Stimulated activated naive CD8-positive, alpha-beta T cell treated with anti-CD3 and anti-CD28 coated beads, Interleukin-15, amount 100 ng/mL, for 72 hours (primary cell): Measurements from ENCODE around the gene NMBR.
"Not testable (repeated sequence)": the region's sequence is repeated elsewhere in the genome, so short reads cannot be mapped to it uniquely, and the experiment has no call there.

Experiments
- ATAC-seq: fragments of 150-1000 bp; cut with Tn5 transposase; 2 replicates; pipeline ENCODE4 v1.10.0; 2021; ENCODE audit warnings: mild to moderate bottlenecking, moderate library complexity
- DNase-seq, 2 donors: peaks; one replicate each; pipeline ENCODE4 v3.0.0; 2021 to 2022
- H3K27ac Mint-ChIP-seq, 2 donors: one replicate each; pipeline ENCODE4 v1.8.0; 2022; ENCODE audit warnings: mild to moderate bottlenecking in 2 of 2, mixed read lengths in 2 of 2, moderate library complexity in 2 of 2
- H3K27me3 Mint-ChIP-seq: one replicate; pipeline ENCODE4 v1.8.0; 2022; ENCODE audit warnings: mixed read lengths
- H3K4me1 Mint-ChIP-seq: one replicate; pipeline ENCODE4 v1.8.0; 2022; ENCODE audit warnings: mild to moderate bottlenecking, mixed read lengths
- H3K4me3 Mint-ChIP-seq, 2 donors: one replicate each; pipeline ENCODE4 v1.8.0; 2022; ENCODE audit warnings: mild to moderate bottlenecking in 2 of 2, mixed read lengths in 2 of 2, moderate library complexity in 1 of 2
- H3K9me3 Mint-ChIP-seq, 2 donors: one replicate each; pipeline ENCODE4 v1.8.0; 2022; ENCODE audit warnings: mixed read lengths in 2 of 2

NMBR gene

DNA sequence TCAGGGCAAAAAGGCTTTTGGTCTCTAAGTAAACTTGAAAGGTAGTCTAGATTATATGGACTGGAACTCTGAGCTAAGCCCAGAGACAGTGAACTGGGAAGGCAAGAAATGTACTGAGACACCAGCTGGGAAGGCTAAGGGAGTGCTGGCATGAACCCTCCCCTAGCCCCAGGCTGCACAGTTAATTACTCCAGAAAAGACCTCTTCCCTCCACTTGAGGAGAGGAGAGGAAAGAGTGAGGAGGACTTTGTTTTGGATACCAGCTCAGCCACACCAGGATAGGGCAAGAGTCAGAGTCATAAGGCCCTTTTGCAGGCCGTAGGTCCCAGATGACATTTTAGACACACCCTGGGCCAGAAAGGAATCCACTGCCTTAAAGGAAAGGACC, 98.3 kb downstream of the NMBR start:
- Mint-ChIP-seq H3K4me1 (no peaks in the 10 kb centered on the region), H3K27ac (no peak overlapping the region), H3K4me3 (no peak overlapping the region), H3K9me3 (peaks cover 24 to 31% of the 10 kb centered on the region in 2 donors), H3K27me3 (peaks cover 6% of the 10 kb centered on the region)
- DNase-seq (no peak), ATAC-seq (no peak)

- H3K27ac Mint-ChIP-seq: no peak overlapping the region
- DNase-seq (no peak), ATAC-seq (no peak)
- no peaks in the 10 kb centered on the region for H3K4me1 Mint-ChIP-seq
- H3K9me3 Mint-ChIP-seq: peaks cover 24 to 28% of the 10 kb centered on the region in 2 donors
- H3K27me3 Mint-ChIP-seq: peaks cover 7% of the 10 kb centered on the region
- no peak overlapping the region for H3K4me3 Mint-ChIP-seq
Measured at GRCh38 chr6:142047934-142048592, 98.9 kb downstream of the NMBR start.

DNA sequence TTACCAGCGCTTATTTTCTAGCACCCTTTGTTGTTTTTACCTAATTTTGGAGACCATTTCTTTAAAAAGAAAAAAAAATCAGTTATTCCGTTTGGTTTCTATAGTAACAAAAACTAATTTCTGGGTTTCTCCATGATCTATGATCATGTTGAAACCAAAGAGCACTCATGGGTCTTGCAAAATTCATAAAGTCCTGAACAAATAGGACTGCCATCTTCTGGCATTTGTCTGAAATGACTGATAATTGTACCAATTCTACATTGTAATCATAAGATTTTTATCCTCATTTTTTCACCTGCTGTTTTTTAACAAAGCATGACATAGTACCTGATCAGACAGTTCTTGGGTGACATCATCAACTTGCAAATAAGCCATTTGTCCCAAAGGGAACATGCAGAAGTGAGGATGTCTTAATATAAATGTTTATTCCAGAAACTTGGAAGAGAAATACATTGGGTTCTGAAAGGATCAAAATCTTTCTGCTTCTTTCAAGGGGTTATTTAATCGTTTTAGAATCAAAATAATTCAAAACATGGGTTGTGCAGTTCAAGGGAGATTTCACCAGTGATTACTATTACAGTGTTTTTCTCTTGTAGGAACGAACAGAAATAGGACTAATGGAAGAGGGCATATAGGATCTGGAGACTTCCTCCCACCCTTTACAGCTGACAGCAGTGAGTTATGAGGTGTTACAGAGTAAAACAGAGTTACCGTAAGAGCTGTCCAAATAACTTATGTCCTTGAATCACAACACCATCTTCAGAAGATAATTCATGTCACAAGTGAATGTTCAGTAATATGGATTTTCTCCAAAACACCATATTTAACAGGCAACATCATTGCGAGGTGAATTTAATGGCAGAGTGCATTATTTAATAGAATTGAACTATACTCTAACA, 101.3 kb downstream of the NMBR start:
- Mint-ChIP-seq H3K27ac (peak overlapping the region in 1 of 2 donors; percentile 73), H3K9me3 (peaks cover 11 to 14% of the 10 kb centered on the region in 2 donors), H3K27me3 (peaks cover 11% of the 10 kb centered on the region), H3K4me3 (no peak overlapping the region), H3K4me1 (no peaks in the 10 kb centered on the region)
- no peak for ATAC-seq
- DNase-seq: no peak

GRCh38 chr6:142035890-142036289, 111.0 kb downstream of the NMBR start:
- Mint-ChIP-seq H3K4me3 (no peak overlapping the region), H3K27ac (no peak overlapping the region), H3K9me3 (no peaks in the 10 kb centered on the region), H3K4me1 (no peaks in the 10 kb centered on the region), H3K27me3 (no peaks in the 10 kb centered on the region)
- DNase-seq (no peak), ATAC-seq (peak; percentile 48)

DNA sequence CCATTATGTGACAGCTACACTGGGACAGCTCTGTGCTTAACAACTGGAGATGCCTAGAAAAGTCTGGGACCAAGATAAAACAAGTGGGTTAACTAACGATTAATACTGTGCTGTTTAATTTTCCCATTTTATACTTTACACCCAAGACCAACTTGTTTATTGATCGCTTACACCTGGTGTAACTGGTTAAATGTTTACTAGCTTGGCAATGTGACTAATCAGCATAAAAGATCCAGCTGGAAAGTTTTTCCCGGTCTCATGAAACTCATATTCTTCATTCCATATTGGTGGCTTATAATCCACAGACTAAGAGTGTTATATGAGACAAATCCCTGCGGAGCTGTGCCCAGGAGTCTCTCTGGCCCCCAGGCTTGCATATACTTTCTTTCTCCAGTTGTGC, 115.9 kb downstream of the NMBR start:
- ATAC-seq (no peak), DNase-seq (no peak)
- peaks cover 19 to 28% of the 10 kb centered on the region in 2 donors for H3K9me3 Mint-ChIP-seq
- no peaks in the 10 kb centered on the region for H3K27me3 Mint-ChIP-seq
- no peaks in the 10 kb centered on the region for H3K4me1 Mint-ChIP-seq
- H3K27ac Mint-ChIP-seq: no peak overlapping the region
- no peak overlapping the region for H3K4me3 Mint-ChIP-seq

GRCh38 chr6:142030115-142030619, 116.8 kb downstream of the NMBR start:
- Mint-ChIP-seq H3K27ac (peak overlapping the region in 1 of 2 donors; percentile 93), H3K27me3 (no peaks in the 10 kb centered on the region), H3K4me1 (no peaks in the 10 kb centered on the region), H3K9me3 (peaks cover 21 to 28% of the 10 kb centered on the region in 2 donors), H3K4me3 (peak overlapping the region; percentile 42 to 76)
- ATAC-seq (peak; percentile 56), DNase-seq (peak in 1 of 2 donors; percentile 10)

GRCh38 chr6:142028527-142028926, 118.4 kb downstream of the NMBR start:
- Mint-ChIP-seq H3K4me1 (no peaks in the 10 kb centered on the region), H3K27ac (no peak overlapping the region), H3K9me3 (peaks cover 21 to 28% of the 10 kb centered on the region in 2 donors), H3K27me3 (no peaks in the 10 kb centered on the region), H3K4me3 (no peak overlapping the region)
- DNase-seq (no peak), ATAC-seq (no peak)

- DNase-seq, H3K27ac Mint-ChIP-seq, H3K4me1 Mint-ChIP-seq, ATAC-seq, H3K4me3 Mint-ChIP-seq, H3K27me3 Mint-ChIP-seq: not testable (repeated sequence)
- peaks cover 21 to 28% of the 10 kb centered on the region in 2 donors for H3K9me3 Mint-ChIP-seq
Measured at GRCh38 chr6:142027804-142028203, 119.1 kb downstream of the NMBR start.

DNA sequence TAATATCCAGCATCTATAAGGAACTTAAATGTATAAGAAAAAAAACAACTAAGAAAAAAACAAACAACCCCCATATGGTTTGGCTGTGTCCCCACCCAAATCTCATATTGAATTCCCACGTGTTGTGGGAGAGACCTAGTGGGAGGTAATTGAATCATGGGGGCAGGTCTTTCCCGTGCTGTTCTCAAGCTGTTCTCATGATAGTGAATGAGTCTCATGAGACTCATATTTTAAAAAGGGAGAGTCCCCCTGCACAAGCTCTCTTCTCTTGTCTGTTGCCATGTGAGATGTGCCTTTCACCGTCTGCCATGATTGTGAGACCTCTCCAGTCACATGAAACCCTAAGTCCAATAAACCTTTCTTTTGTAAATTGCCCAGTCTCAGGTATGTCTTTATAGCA, 119.8 kb downstream of the NMBR start:
- Mint-ChIP-seq H3K27ac (no peak overlapping the region), H3K27me3 (no peaks in the 10 kb centered on the region), H3K9me3 (peaks cover 21 to 28% of the 10 kb centered on the region in 2 donors), H3K4me3 (no peak overlapping the region), H3K4me1 (no peaks in the 10 kb centered on the region)
- DNase-seq (no peak), ATAC-seq (no peak)

GRCh38 chr6:142026471-142026870, 120.5 kb downstream of the NMBR start:
- peaks cover 21 to 28% of the 10 kb centered on the region in 2 donors for H3K9me3 Mint-ChIP-seq
- no peaks in the 10 kb centered on the region for H3K4me1 Mint-ChIP-seq
- H3K4me3 Mint-ChIP-seq: no peak overlapping the region
- no peak for ATAC-seq
- H3K27ac Mint-ChIP-seq: no peak overlapping the region
- no peak for DNase-seq
- H3K27me3 Mint-ChIP-seq: no peaks in the 10 kb centered on the region
